PC-3 (cell line): ENCODE measurements around the gene CHAF1A. TPM values are rescaled to one million over a fixed set of nuclear protein-coding genes. Genes with fewer than 3 reads are reported as not detected.
A peak's percentile ranks its signal among the peaks of the same experiment; 100 is the strongest.

Experiments
- ATAC-seq: fragments of 200-7000 bp; cut with Tn5 transposase; 2 replicates; pipeline ENCODE4 v1.9.1; 2020; ENCODE audit warnings: mild to moderate bottlenecking, moderate library complexity
- BruUV-seq: library from RNA; stranded (reverse); fragments of 400-500 nt; replicated peaks from 2 replicates; lab custom pipeline; 2021; lab: Mats Ljungman, UMichigan
- CTCF ChIA-PET: fragments of 300-600 bp; sonication (Branson Sonifier 250); formaldehyde crosslinking; loops from one replicate; lab custom pipeline; 2022; ENCODE audit warnings: antibody characterized with exemption; lab: Charles Lee
- POLR2A ChIA-PET: fragments of 300-600 bp; sonication (Branson Sonifier 250); formaldehyde crosslinking; loops from one replicate; lab custom pipeline; 2022; ENCODE audit warnings: antibody characterized with exemption; ENCODE audit not compliant: unreplicated experiment; lab: Charles Lee
- DNase-seq: peaks from one replicate; pipeline ENCODE4 v3.0.0-alpha.2; 2015
- H2AFZ ChIP-seq: fragments of 300-600 bp; sonication (generic); 2 replicates; pipeline ENCODE4 v1.6.0; 2016; ENCODE audit warnings: antibody characterized with exemption, low read length
- H3F3A ChIP-seq: fragments of 300-600 bp; sonication (generic); one replicate; pipeline ENCODE4 v1.6.0; 2017; ENCODE audit warnings: antibody characterized with exemption, low read length, control low read depth, mild to moderate bottlenecking; ENCODE audit not compliant: unreplicated experiment
- H3K27ac ChIP-seq: fragments of 300-600 bp; sonication (generic); 2 replicates; pipeline ENCODE4 v1.5.1; 2016; ENCODE audit warnings: mild to moderate bottlenecking, low read length
- H3K27me3 ChIP-seq: fragments of 300-600 bp; sonication (generic); 2 replicates; pipeline ENCODE4 v1.6.1; 2016; ENCODE audit warnings: low read length, mixed read lengths
- H3K36me3 ChIP-seq: fragments of 300-600 bp; sonication (generic); 2 replicates; pipeline ENCODE4 v1.6.1; 2016; ENCODE audit warnings: low read depth, mixed run types, low read length, mixed read lengths
- H3K4me1 ChIP-seq: fragments of 300-600 bp; sonication (generic); 2 replicates; pipeline ENCODE4 v1.5.1; 2016; ENCODE audit warnings: low read length; ENCODE audit not compliant: insufficient read depth
- H3K4me2 ChIP-seq: fragments of 300-600 bp; sonication (generic); 2 replicates; pipeline ENCODE4 v1.6.0; 2016; ENCODE audit warnings: low read length
- H3K4me3 ChIP-seq: fragments of 300-600 bp; sonication (generic); 2 replicates; pipeline ENCODE4 v1.5.1; 2016; ENCODE audit warnings: mild to moderate bottlenecking, low read length, mixed read lengths
- H3K79me2 ChIP-seq: fragments of 300-600 bp; sonication (generic); 2 replicates; pipeline ENCODE4 v1.6.1; 2017; ENCODE audit warnings: low read length, mixed read lengths
- H3K9ac ChIP-seq: fragments of 300-600 bp; sonication (generic); 2 replicates; pipeline ENCODE4 v1.6.0; 2016; ENCODE audit warnings: mild to moderate bottlenecking, low read length
- H3K9me2 ChIP-seq: fragments of 300-600 bp; sonication (generic); replicated peaks from 2 replicates; pipeline ENCODE4 v1.6.1; 2016; ENCODE audit warnings: mixed run types, low read length, mixed read lengths
- H3K9me3 ChIP-seq: fragments of 300-600 bp; sonication (generic); 2 replicates; pipeline ENCODE4 v1.6.1; 2016; ENCODE audit warnings: low read length, mixed read lengths
- H4K20me1 ChIP-seq: fragments of 300-600 bp; sonication (generic); 2 replicates; pipeline ENCODE4 v1.6.1; 2016; ENCODE audit warnings: low read length, mixed read lengths
- EZH2 ChIP-seq: fragments of 300-600 bp; sonication (generic); IDR thresholded peaks from one replicate; pipeline ENCODE4 v1.6.1; 2017; ENCODE audit warnings: antibody characterized with exemption, mild to moderate bottlenecking, low read length; ENCODE audit not compliant: unreplicated experiment
- EZH2phosphoT487 ChIP-seq: fragments of 300-600 bp; sonication (generic); IDR thresholded peaks from 2 replicates; pipeline ENCODE4 v1.6.1; 2018; ENCODE audit warnings: mild to moderate bottlenecking, antibody characterized with exemption, low read length, borderline replicate concordance
- intact Hi-C: fragments of 100-400 bp; cut with micrococcal nuclease; formaldehyde crosslinking; loops from 2 replicates; pipeline ENCODE4 v1.9.0; 2023
- total RNA-seq: library from RNA; depleted of rRNA; stranded (reverse); fragments of >200 nt; gene quantifications from 2 replicates; pipeline ENCODE4 v1.2.3, GENCODE V29; 2014
- TF ChIP-seq, protein P1 (sequence below): fragments of 300-600 bp; sonication (generic); conservative IDR thresholded peaks from 2 replicates; pipeline ENCODE4 v1.5.1; 2017; ENCODE audit warnings: antibody characterized with exemption, low read depth, mild to moderate bottlenecking, low read length

CHAF1A gene
- total RNA-seq, 1 experiment from 2014 or later = 48.9 TPM

DNA sequence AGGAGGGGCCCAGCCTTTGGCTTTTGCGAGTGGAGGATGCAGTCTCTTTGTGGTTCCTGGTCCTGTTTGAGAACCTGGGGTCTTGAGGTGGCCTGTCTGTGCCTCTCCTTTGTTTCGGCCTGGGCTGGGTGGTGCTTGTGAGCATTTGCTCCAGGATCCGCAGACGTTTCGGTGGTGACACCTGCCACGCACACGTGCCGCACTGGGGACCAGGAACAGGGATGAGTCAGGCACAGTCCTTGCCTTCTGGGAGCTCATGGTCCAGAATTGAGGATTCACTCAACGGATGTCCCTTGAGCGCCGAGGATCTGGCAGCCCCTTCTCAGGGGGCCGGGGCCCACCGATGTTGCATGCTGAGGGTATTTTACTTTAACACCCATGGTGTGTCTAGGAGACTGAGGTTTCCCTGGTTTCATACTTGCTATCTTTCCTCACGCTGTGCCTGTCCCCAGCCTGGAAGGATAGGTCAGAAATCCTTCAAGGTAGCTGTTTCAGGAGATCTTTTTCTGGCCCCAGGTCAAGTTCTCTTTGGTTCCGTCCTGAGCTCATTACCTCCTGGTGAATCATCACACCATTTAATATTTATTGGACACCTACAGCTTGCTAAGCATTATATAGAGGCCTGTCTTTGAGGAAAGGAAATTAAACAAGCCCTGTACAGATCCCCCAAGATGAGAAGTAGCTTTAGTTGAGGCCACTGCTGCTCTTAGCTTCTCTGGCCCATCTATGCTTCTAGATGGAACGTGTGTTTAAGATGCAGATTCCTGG, 74.8 kb downstream of the CHAF1A start:
- Histone ChIP-seq H3K27ac (no peak overlapping the region), H3K27me3 (no peaks in the 10 kb centered on the region), H3F3A (no peaks in the 10 kb centered on the region), H4K20me1 (no peaks in the 10 kb centered on the region), H3K4me1 (peaks cover 9% of the 10 kb centered on the region; the same call in 1 of the 2 replicates), H3K4me2 (no peak overlapping the region), H3K9me3 (no peaks in the 10 kb centered on the region), H3K4me3 (no peak overlapping the region), H3K36me3 (peaks cover 13% of the 10 kb centered on the region; the same call in 1 of the 2 replicates), H3K79me2 (peaks cover 28% of the 10 kb centered on the region), H3K9ac (no peak overlapping the region), H2AFZ (no peak overlapping the region), H3K9me2 (no peaks in the 10 kb centered on the region)
- ATAC-seq (peak; percentile 82), DNase-seq (peak; percentile 19)
- BruUV-seq = no TSS peak
- CTCF ChIA-PET = no interaction called here
- TF ChIP-seq, protein P1, sequence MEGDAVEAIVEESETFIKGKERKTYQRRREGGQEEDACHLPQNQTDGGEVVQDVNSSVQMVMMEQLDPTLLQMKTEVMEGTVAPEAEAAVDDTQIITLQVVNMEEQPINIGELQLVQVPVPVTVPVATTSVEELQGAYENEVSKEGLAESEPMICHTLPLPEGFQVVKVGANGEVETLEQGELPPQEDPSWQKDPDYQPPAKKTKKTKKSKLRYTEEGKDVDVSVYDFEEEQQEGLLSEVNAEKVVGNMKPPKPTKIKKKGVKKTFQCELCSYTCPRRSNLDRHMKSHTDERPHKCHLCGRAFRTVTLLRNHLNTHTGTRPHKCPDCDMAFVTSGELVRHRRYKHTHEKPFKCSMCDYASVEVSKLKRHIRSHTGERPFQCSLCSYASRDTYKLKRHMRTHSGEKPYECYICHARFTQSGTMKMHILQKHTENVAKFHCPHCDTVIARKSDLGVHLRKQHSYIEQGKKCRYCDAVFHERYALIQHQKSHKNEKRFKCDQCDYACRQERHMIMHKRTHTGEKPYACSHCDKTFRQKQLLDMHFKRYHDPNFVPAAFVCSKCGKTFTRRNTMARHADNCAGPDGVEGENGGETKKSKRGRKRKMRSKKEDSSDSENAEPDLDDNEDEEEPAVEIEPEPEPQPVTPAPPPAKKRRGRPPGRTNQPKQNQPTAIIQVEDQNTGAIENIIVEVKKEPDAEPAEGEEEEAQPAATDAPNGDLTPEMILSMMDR = no peak
- no peak for TF ChIP-seq EZH2phosphoT487
- TF ChIP-seq EZH2 = no peak
- intact Hi-C loops = no loop called here
- POLR2A ChIA-PET = no interaction called here

DNA sequence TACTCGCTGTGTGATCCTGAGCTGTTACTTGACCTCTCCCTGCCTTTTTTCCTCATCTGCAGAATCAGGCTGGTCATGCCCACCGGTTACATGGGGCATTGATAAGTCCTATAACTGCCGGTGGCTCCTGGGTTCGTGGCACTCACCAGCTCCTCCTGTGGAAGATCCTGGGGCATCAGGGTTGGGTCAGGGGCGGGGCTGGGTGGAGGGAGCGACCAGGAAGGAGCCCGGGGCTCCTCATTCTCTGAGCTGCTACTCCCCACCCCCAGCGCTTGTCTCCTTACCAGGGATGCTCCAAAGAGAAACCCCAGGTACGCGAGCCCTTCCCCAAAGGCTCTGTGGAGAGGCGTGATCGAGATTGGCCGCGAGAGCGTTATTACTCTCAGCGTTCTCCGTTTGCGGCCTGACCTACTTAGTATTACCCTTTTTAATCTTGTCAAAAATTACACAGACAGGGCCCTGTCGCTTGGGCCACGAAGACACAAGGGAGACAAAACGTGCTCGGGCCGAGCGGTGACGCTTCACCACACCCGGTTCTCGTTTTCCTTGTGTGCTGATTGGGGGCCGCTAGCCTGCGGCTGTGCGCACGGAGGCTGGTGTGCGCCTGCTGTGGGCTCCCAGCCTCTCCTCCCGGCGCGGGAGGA, 80.4 kb downstream of the CHAF1A start:
- no peak overlapping the region for H3K4me3 ChIP-seq
- H3K36me3 ChIP-seq = peaks cover 11% of the 10 kb centered on the region; the same call in 1 of the 2 replicates
- POLR2A ChIA-PET = no interaction called here
- no peak overlapping the region for H2AFZ ChIP-seq
- no peak overlapping the region for H3K9ac ChIP-seq
- no peaks in the 10 kb centered on the region for H3K4me1 ChIP-seq
- no peaks in the 10 kb centered on the region for H4K20me1 ChIP-seq
- no peaks in the 10 kb centered on the region for H3K27me3 ChIP-seq
- H3F3A ChIP-seq = no peaks in the 10 kb centered on the region
- CTCF ChIA-PET = interaction anchor here (0.6 kb wide), 1 partner anchor 35 kb away, joined by 8 read pairs; the partner anchor contains the start of gene PLIN4
- intact Hi-C loops = no loop called here
- ATAC-seq (no peak), DNase-seq (no peak)
- H3K9me2 ChIP-seq = no peaks in the 10 kb centered on the region
- H3K9me3 ChIP-seq = no peaks in the 10 kb centered on the region
- H3K79me2 ChIP-seq = no peaks in the 10 kb centered on the region
- H3K27ac ChIP-seq = no peak overlapping the region
- no TSS peak for BruUV-seq
- TF ChIP-seq EZH2 = no peak
- no peak overlapping the region for H3K4me2 ChIP-seq

DNA sequence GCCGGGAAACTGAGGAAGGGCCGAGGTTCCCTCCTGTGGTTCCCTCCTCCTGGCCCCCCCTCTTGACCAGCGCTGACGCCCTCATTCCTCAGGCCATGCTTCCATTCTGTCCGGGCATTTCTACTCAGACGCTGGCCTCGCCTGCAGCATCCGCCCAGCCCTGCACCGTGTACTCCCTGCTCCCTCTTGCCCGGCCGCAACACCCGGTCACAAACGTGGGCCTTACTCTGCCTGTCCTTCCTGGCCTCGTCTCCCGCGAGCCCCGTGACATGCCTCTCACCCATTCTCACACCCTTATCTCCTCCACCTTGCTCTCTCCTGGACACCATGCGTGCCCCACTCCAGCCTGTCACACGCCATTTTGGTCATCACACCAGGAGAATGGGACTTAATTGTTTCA, 80.9 kb downstream of the CHAF1A start:
- ChIA-PET CTCF (no interaction called here), POLR2A (no interaction called here)
- no peaks in the 10 kb centered on the region for H3K9me2 ChIP-seq
- H3K9me3 ChIP-seq = no peaks in the 10 kb centered on the region
- ATAC-seq = no peak
- H3K4me2 ChIP-seq = no peak overlapping the region
- H3K27ac ChIP-seq = no peak overlapping the region
- H3K36me3 ChIP-seq = peaks cover 12% of the 10 kb centered on the region; the same call in 1 of the 2 replicates
- H4K20me1 ChIP-seq = no peaks in the 10 kb centered on the region
- H3K4me3 ChIP-seq = no peak overlapping the region
- no peak for DNase-seq
- H3K79me2 ChIP-seq = no peaks in the 10 kb centered on the region
- H3K27me3 ChIP-seq = no peaks in the 10 kb centered on the region
- H3K4me1 ChIP-seq = no peaks in the 10 kb centered on the region
- BruUV-seq = no TSS peak
- no peak overlapping the region for H3K9ac ChIP-seq
- TF ChIP-seq EZH2phosphoT487 (no peak), EZH2 (no peak)
- TF ChIP-seq, protein P1 = no peak
- no peak overlapping the region for H2AFZ ChIP-seq
- no peaks in the 10 kb centered on the region for H3F3A ChIP-seq
- intact Hi-C loops = no loop called here
